Activated naive CD4-positive, alpha-beta T cell (primary cell): ENCODE measurements around the gene PRR4.

Source experiments
- DNase-seq, 4 experiments: peaks; one replicate each; lab custom pipeline; 2025; lab: John Stamatoyannopoulos, UW

The PRR4 gene

GRCh38 chr12:10849425-10849878, at the start of gene PRR4:
Gene PRR4, minus strand, starts transcription at chr12:10849475. Its CDS starts 38 bp downstream, at chr12:10849437.
- DNase-seq: no peak

- DNase-seq: no peak
Measured at GRCh38 chr12:10896854-10897253, 47.6 kb upstream of the PRR4 start.

DNA sequence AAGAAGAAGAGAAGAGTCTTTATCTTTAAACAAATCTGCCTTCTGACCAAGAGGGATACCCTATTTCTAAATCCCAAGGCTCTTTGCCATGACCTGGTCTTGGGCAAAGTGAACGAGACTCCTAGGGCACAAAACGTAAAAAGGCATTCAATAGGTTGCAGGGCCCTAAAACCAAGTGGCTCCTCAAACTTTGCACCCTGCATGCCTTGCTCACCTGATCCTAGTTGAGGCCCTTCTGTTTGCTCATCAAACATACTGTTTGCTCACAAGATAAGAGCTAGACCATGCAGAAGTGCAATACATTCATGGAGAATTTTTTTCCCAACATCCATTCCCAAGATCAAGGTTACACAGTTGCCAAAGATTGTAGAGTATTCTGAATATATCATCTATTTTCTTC, 42.7 kb upstream of the PRR4 start:
- no peak for DNase-seq

DNA sequence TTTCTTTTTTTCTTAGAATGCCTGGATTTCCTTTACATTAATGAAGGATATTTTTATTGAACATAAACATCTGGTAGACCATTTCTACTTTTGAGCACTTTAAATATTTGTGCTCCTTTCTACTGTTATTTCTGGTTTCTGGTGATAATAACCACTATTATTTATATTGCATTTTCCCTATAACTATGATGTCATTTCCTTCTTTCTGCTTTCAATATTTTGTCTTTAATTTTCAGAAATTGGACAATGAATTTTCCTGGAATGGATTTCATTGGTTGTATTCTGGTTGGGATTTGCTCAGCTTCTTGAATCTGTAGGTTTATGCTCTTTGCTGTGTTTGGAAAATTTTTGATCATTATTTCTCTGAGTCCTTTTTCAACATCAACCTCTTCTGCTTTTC, 40.0 kb upstream of the PRR4 start:
- DNase-seq: no peak

DNA sequence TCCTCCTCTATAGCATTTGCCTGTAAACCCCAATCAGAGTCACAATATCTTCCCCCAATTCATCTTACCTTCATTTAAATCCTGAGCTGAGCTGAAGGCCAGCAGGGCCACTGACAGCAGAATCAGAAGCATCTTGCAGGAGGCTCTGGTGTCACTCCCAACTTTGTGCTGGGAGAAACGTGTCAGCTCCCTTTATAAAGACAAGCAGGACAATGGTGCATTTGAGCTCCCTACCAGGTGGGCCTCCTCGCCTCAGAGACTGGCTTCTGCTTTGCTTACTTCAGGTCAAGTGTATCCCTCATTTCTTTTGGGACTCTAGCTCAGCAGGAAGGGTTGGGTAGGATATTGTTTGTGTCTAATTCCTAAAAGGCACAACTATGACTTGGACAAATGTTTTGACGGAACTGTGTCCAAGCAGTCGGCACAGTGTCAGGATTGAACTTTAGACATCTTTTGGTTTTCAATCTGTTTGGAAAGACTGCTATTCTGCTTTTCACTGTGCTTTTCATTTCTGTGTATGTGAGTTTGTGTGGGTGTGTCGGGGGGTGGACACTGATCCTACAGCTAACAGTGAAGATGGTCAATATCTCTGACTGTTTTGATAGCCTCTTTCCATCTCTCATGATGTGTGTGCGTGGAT, 34.9 kb upstream of the PRR4 start, which contains the start of gene PRH1:
Gene PRH1, minus strand, starts transcription at position 170 of the 640 bp plus-strand sequence. Its CDS starts 38 bp downstream, at position 132.
- DNase-seq: no peak

GRCh38 chr12:10873378-10873777, 24.1 kb upstream of the PRR4 start:
- no peak for DNase-seq

DNA sequence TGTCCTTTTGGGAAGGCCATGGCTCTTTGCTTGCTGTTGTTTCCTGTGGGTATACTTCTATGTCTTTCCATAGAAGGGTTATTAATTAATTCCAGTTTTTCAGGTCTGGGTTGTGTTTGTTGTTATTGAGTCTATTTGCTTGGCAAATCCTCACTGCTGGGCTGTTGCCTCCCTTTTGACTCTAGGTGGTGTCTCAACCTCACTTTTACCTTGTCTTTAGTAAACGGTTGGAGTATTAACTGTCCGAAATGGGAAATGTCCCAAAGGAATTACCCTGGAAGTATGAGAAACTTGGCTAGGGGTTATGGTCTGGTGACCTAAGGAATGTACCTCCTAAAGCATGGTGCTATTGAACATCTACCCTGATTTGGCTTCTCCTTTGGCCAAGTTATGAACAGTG, 18.1 kb upstream of the PRR4 start:
- no peak for DNase-seq

- DNase-seq: no peak
Measured at GRCh38 chr12:10863512-10864218, 14.4 kb upstream of the PRR4 start.

DNA sequence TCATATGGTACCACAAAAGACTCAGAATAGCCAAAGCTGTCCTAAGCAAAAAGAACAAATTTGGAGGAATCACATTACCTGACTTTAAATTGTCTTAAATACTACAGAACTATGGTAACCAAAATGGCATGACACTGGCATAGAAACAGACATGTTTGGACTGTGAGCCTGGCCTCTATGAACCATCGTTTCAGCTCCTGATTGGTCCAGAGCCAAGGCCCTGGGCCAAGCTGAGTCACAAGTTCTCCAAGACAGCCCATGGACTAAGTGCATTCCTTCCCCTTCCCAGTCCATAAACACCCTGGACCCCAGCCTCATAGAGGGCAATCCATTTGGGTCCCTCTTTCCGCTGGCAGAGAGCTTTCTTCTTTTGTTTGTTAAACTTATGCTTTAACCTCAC, 12.1 kb upstream of the PRR4 start:
- no peak for DNase-seq

DNA sequence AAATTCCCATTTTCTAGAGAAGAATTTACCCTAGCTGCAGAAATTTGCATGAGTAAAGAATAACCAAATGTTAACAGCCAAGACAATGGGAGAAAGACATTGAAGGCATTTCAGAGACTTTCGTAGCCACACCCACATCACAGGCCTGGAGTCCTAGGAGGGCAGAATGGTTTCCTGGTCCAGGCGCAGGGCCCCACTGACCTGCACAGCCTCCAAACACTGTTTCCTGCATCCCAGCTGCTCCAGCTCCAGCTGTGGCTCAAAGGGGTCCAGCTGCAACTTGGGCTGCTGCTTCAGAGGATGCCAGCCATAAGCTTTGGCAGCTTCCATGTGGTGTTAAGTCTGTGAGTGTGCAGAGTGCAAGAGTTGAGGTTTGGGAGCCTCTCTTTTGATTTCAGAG, 6.5 kb upstream of the PRR4 start:
- no peak for DNase-seq

DNA sequence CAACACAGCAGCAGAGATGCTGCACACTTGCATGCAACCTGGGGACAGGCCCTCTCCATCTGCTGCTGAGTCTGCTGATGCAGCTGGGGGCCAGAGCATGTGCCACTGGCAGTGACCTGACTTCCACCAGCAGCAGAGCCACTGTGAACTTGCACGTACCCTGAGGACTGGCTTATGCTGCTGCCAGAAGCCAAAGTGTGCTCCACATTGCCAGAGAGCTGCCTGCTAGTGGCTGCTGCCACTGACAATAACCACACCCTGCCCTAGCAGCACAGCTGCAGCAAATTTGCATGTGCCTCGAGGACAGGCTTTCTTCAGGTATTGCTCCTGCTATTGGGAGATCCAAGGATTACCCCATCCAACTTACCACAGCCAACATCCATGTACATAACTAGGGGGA, 4.5 kb upstream of the PRR4 start:
- DNase-seq: no peak

DNA sequence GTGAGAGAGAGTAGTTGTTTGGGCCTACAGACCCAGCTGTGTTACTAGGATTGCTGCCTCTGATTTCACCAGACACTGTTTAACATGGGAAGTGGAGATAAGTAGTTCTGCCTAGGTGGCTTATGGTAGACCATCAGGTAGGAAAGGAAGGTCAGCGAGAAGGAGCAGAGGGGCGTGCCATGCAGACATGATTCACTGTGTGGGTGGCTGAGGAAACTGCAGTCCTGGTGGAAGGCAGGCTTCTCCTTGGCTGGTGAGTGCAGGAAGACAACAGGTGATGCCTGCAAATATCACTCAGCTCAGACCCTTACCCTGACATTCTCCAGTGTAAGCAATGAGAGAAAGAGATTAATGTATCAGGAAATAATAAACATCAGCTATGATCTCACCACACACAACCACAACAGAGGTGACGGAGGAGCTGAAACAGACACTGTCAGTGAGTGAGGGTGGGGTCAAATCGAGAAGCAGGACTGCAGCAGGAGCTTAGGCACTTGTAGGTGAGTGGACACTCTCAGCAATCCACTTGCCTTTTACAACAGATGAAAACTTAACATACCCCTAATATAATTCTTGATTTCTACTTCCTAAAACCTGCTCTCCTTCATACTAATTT, 2.1 kb upstream of the PRR4 start:
- no peak for DNase-seq

DNA sequence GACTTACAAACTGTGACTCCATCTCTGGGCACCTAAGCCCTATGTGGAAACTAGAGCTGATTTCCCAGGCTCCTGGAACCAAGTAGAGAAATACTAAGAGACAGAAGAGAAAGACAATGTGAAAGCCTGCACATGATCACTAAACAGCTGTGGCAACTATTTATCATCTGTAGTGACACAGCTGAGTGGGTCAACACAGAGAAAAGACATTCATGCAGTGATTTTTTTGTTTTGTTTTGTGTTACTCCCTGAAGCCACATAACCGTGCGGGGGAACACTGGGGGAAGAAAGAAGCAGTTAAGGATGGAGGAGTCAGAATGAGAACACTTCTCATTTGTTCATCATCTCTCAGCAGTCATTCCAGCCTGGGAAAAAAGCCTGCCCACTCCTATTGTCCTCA, 1.5 kb downstream of the PRR4 start:
- no peak for DNase-seq

- DNase-seq: no peak
Measured at GRCh38 chr12:10842862-10843261, 6.4 kb downstream of the PRR4 start.

DNA sequence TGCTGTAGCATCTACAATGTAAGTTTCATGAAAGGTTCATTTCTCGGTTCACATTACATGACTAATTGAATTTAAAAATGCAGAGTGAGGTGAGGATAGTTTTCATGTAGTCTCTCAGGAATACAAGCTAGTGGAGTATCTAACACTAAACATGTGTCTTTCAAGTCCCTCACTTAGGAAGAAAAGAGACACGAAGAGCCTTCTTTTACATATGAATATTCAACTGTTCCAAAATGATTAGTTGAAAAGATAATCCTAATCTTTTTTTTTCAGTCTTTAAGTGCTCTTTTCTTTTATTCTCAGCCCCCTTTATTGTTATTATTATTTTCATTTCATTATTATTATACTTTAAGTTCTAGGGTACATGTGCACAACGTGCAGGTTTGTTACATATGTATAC, 10.8 kb downstream of the PRR4 start:
- DNase-seq: no peak

GRCh38 chr12:10829994-10830393, 19.3 kb downstream of the PRR4 start:
- no peak for DNase-seq

DNA sequence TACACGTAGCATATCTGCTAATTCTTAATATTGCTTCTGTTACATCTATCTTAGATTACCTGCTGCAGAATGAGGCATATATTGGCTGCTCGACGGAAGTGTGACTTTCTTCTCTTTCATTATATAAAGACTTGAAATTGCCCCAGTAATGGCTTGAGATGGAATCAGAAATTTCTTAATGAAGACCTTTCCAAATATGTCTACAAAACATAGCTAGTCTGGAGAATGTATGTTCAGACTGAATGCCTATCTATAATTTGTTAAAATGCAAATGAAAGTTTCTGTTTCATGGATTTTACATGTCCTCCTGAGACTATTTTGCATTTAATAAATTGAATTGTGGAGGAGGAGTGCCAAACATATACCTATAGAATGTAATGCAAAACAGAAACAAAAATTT, 23.0 kb downstream of the PRR4 start, which contains the start of gene TAS2R10:
Gene TAS2R10, minus strand, starts transcription at position 101 of the 400 bp plus-strand sequence. Its CDS starts 89 bp downstream, at position 12.
- no peak for DNase-seq

DNA sequence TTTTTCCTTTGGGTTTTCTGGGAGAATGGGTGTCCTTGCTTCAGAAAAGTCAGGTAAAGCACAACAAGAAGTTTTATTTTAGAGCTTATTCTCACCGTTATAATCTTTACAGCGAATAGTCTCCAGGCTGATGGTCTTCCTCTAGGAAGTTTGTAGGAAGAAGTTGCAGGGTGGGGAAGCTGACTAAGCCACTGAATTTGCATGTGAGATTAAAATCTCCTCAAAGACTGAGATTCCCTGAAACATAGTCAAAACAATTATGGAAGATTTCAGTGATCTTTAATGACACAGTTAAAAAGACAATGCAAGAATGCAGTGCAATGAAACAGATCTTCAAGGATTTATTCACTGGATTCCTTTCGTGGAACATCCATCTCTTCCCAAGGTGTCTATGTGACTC, 24.3 kb downstream of the PRR4 start:
- DNase-seq: no peak

GRCh38 chr12:10811883-10812536, 37.3 kb downstream of the PRR4 start:
- DNase-seq: no peak

DNA sequence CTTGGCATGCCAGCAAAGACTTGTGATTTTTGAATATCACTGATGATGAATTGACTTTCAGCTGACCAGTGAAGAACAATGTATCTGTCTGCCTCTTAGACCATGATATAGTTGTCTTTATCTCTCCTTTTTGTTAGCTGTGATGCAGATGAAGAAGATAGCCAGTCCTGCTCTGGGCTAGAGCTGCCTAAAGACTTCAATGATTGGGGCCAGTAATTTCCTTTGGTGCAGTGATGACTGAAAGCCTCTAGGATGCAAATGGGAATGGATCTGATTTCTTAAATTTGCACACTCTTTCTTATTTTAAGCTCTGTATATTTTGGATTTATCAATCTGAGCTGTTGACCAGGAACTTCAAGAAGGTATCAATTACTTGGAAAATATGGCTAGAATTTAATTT, 39.2 kb downstream of the PRR4 start, which contains the start of gene TAS2R9:
Gene TAS2R9, minus strand, starts transcription at position 101 of the 400 bp plus-strand sequence. Its CDS starts 93 bp downstream, at position 8.
- no peak for DNase-seq

GRCh38 chr12:10807186-10807585, 42.1 kb downstream of the PRR4 start, which contains the start of gene TAS2R8:
Gene TAS2R8, minus strand, starts transcription at chr12:10807286. Its CDS starts 306 bp downstream, at chr12:10806980.
- DNase-seq: no peak

GRCh38 chr12:10802587-10802986, 46.7 kb downstream of the PRR4 start, which contains the start of gene TAS2R7:
Gene TAS2R7, minus strand, starts transcription at chr12:10802627. Its CDS starts 57 bp downstream, at chr12:10802570.
- DNase-seq: no peak
